GM12874 (cell line): ENCODE data around the gene PHYHD1.

Source experiments
- CTCF ChIP-seq: IDR thresholded peaks from 2 replicates; pipeline ENCODE4 v1.5.1; 2011; ENCODE audit warnings: low read depth, mild to moderate bottlenecking, control low read depth, low read length, moderate library complexity; ENCODE audit not compliant: insufficient read depth

Gene PHYHD1

GRCh38 chr9:128943832-128944620 lies 23.2 kb downstream of the PHYHD1 start:
- no peak for TF ChIP-seq CTCF

GRCh38 chr9:128945798-128946501 lies 25.2 kb downstream of the PHYHD1 start:
- no peak for TF ChIP-seq CTCF

- no peak for TF ChIP-seq CTCF
Observed at GRCh38 chr9:128946571-128947276, 25.9 kb downstream of the PHYHD1 start.

GRCh38 chr9:128947277-128947526 lies 26.4 kb downstream of the PHYHD1 start:
- TF ChIP-seq CTCF, result no peak

GRCh38 chr9:128947527-128948301 lies 26.9 kb downstream of the PHYHD1 start, which contains the start of the genes DOLK and NUP188:
Gene DOLK, minus strand, starts transcription at chr9:128947603. Its CDS starts 300 bp downstream, at chr9:128947303.
Gene NUP188, plus strand, starts transcription at chr9:128947699. Its CDS starts 21 bp downstream, at chr9:128947720.
- no peak for TF ChIP-seq CTCF

GRCh38 chr9:128969491-128969890 lies 48.7 kb downstream of the PHYHD1 start:
- TF ChIP-seq CTCF, result no peak
